Stimulated activated CD4-positive, alpha-beta T cell treated with anti-CD3 and anti-CD28 coated beads, Interleukin-2, amount 100 ng/mL, for 48 hours (primary cell): Measurements from ENCODE around the gene TOMM70.

ENCODE experiments used
- DNase-seq, 2 donors: peaks; one replicate each; pipeline ENCODE4 v3.0.0-alpha.2; 2020

Gene TOMM70

GRCh38 chr3:100411091-100411982, 10.4 kb upstream of the TOMM70 start:
- no peak for DNase-seq

DNA sequence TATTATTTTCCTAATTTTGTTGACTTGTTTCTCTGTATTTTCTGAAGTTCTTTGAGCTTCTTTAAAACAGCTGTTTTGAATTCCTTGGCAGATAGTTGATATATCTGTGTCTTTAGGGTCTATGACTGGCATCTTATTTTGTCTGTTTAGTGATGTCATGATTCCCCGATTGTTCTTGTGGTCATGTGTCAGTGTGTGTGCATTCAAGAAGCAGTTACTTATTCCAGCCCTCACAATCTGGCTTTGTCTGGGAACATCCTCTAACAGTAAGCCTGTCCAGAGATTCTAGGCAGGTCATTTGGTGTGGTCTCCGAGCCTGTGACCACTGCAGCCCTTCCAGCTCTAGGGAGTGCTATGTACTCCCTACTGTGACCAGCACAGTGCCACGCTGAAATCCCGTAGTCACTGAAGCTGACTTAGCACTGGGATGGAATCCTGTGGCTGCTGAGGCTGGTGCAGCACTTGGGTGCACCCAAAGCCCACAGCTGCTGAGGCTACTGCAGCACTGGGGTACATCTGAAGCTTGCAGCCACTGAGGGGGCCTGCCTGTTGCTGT, 7.2 kb upstream of the TOMM70 start:
- DNase-seq = no peak

DNA sequence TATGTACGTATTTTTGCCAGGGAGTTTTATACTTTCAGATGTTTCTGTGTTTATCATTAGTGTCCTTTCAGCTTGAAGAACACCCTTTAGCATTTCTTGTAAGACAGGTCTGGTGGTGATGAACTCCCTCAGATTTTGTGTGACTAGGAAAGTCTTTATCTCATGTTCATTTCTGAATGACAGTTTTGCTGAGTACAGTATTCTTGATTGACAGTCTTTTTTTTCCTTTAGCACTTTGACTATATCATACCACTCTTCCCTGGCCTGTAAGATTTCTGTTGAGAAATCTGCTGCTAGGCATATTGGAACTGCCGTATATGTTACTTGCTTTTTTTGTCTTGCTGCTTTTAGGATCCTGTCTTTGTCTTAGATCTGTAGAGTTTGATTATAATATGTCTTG, 6.3 kb upstream of the TOMM70 start:
- DNase-seq = no peak

GRCh38 chr3:100404250-100404548, 3.3 kb upstream of the TOMM70 start:
- DNase-seq = no peak

GRCh38 chr3:100403362-100404249, 2.7 kb upstream of the TOMM70 start:
- DNase-seq = no peak

GRCh38 chr3:100402891-100403290, 2.0 kb upstream of the TOMM70 start:
- DNase-seq = no peak

DNA sequence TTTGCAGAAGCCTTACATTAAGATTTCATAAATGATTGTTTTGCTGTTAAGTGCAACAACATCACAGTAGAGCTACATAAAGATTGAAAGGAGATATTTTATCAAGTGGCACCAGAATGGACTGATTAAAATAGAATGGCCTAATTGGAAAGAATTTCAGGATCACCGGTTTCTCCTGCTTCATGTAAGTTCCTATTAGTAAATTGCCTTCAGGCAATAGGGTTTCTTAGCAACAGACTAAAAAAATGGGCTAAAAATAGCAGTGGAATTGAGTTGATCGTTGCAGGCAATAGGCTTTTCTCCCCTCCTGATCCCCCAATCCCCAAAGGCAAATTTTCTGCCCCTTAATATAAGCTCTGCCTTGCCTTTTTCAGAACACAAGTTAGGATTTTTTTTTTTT, 1.4 kb upstream of the TOMM70 start:
- no peak for DNase-seq

GRCh38 chr3:100401674-100402041, 769 bp upstream of the TOMM70 start:
- peak; percentile 31 to 35 for DNase-seq

DNA sequence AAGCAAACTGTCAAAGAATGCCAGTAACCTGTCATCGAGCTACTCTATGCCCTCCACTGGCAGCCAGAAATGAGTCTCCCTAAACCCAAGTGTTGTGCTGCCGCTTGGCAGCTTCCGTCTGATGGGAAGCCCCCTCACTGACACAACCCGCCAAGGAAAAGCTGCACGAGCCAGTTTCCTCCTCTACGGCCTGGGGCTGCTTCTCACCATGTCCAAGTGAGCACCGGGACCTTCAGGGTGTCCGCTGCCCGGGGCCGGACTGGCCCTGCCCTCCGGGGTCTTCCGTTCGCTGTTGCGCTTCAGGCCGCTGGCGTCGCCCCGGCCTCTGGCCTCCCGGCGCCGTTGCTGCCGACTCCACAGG, 490 bp downstream of the TOMM70 start:
- peak in 1 of 2 donors; percentile 14 for DNase-seq

DNA sequence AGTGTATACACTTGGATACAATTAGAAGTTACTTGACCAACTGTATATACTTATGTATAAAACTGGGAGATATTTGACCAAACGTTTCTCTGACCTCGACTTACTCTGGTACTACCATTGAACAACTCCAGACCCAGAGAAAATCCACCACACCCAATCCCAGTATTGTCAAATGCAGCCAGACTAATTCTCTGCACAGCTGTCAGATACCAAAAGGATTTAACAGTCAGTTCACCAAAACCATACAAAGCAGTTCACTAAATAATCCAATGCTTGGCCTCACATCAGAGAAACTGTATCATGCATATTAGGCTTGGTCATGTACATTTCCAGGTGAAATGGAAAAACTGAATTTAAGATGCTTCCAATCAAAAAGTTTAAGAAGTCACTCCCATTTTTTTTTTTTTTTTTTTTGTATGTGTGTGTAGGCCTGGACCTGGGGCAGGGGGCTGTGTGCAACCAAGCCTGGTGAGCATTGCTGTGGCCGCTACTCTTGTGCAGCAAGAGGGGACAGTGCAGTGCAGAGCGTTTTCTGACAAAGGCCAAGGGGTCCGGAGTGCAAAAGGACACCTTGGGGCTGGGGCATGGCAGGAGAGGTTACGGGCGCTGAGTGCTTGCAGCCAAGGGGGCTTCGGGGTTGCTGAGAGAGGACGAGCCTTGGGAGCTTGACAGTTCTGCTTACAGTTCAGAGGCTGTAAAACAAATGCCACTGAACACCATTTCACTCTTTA, 1.4 kb downstream of the TOMM70 start:
- DNase-seq = no peak

DNA sequence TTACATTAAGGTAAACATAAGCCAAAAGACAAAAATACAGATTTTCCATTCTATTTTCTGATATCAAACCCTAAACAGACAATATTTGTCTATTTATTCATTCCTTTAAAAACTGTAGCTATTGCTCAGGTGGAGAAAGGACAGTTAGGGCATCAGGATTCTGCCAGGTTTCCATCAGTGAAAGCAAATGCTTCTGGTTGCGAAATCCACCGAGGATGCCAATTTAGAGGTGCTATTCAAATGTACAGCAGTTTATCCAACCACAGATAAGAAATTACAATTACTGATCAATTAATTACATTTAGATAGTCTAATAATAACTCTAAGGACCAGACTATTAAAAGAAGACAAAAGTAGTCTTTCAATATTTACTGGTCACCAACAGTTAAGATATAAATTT, 3.9 kb downstream of the TOMM70 start:
- no peak for DNase-seq

- no peak for DNase-seq
Observed at GRCh38 chr3:100395679-100396431, 5.0 kb downstream of the TOMM70 start.

- DNase-seq = no peak
Observed at GRCh38 chr3:100389025-100389424, 11.9 kb downstream of the TOMM70 start.

DNA sequence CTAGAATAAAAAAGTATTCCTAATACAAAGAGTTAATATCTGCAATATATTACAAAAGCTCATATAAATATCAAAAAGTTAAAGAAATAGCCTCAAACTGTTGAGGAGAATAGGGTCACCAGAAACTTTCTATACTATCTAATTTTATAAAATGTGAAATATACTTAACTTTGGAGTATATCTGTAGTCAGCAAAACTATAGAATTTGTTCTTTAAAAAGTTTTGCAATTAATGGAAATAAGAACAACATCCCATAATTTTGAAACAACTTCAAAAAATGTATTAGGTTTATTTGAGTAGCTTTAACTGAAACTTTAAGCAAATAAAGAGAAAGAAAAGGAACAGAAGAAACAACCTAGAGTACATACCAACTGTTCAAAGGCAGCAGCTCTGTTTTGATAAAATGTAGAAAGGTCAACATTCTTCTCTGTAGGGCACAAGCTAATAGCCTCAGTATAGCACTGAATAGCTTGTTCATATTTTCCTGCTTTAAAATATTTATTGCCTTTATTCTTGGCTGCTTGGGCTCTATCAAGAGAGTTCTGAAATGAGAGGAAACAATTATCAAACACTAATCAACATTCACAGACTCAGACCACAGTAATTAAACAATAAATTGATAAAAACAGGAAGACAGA, 14.3 kb downstream of the TOMM70 start:
- DNase-seq = no peak

- no peak for DNase-seq
Observed at GRCh38 chr3:100384733-100385525, 16.0 kb downstream of the TOMM70 start.

DNA sequence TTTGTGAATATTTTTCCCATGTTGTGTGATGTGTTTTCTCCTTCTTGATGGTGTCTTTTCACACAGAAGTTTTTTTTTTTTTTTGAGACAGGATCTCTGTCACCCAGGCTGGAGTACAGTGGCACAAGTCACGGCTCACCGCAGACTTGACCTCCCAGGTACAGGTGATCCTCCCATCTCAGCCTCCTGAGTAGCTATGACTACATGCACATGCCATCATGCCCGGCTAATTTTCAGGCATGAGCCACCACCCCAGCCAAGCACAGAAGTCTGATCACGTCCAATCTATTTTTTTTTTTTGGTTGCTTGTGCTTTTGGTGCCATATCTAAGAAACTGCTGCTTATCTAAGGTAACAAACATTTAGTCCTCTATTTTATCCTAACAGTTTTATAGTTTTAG, 24.6 kb downstream of the TOMM70 start:
- DNase-seq = no peak

GRCh38 chr3:100374521-100374920, 26.4 kb downstream of the TOMM70 start:
- no peak for DNase-seq

GRCh38 chr3:100370756-100371155, 30.1 kb downstream of the TOMM70 start:
- no peak for DNase-seq

DNA sequence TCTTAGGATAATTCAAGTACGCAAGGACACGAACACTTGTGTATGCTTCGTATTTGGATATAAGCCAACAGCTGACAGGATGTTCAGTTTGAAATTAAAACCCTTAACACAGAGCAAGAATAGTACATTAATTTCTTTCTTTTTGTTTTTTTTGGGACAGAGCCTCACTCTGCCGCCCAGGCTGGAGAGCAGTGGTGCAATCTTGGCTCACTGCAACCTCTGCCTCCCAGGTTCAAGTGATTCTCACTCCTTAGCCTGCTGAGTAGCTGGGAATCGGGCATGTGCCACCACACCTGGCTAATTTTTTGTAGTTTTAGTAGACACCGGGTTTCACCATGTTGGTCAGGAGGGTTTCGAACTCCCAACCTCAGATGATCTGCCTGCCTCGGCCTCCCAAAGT, 32.4 kb downstream of the TOMM70 start:
- DNase-seq = no peak

- DNase-seq = no peak
Observed at GRCh38 chr3:100366424-100366823, 34.5 kb downstream of the TOMM70 start.

- no peak for DNase-seq
Observed at GRCh38 chr3:100364421-100364820, 36.5 kb downstream of the TOMM70 start.
